ENCODE measurements around the gene TWF2.

- TF ChIP-seq ATF7 (IDR thresholded peaks at IDR 0.05) (no peak), EP300 (IDR thresholded peaks at IDR 0.05; ENCODE audit: low read length) (no peak), L3MBTL2 (IDR thresholded peaks at IDR 0.05) (no peak), HNRNPLL (IDR thresholded peaks at IDR 0.05; ENCODE audit: low read depth, low read length, poor library complexity, severe bottlenecking) (no peak), EZH2 (IDR thresholded peaks at IDR 0.05; ENCODE audit: borderline replicate concordance, low read depth, low read length) (no peak), ZNF436 (CRISPR knock-in tag; IDR thresholded peaks at IDR 0.05) (no peak), SIX5 (IDR thresholded peaks at IDR 0.05; ENCODE audit: borderline replicate concordance in 1 of 2, insufficient read depth in 1 of 2, low read depth in 1 of 2, low read length in 2 of 2) (no peak), SMAD4 (CRISPR knock-in tag; conservative IDR thresholded peaks at IDR 0.05) (no peak), RBM17 (IDR thresholded peaks at IDR 0.05; ENCODE audit: borderline replicate concordance, low read depth, low read length) (no peak), ZNF589 (CRISPR knock-in tag; IDR thresholded peaks at IDR 0.05; ENCODE audit: low read depth) (no peak), HMG20B (CRISPR knock-in tag; IDR thresholded peaks at IDR 0.05) (no peak)
- TF ChIP-seq, protein P1, sequence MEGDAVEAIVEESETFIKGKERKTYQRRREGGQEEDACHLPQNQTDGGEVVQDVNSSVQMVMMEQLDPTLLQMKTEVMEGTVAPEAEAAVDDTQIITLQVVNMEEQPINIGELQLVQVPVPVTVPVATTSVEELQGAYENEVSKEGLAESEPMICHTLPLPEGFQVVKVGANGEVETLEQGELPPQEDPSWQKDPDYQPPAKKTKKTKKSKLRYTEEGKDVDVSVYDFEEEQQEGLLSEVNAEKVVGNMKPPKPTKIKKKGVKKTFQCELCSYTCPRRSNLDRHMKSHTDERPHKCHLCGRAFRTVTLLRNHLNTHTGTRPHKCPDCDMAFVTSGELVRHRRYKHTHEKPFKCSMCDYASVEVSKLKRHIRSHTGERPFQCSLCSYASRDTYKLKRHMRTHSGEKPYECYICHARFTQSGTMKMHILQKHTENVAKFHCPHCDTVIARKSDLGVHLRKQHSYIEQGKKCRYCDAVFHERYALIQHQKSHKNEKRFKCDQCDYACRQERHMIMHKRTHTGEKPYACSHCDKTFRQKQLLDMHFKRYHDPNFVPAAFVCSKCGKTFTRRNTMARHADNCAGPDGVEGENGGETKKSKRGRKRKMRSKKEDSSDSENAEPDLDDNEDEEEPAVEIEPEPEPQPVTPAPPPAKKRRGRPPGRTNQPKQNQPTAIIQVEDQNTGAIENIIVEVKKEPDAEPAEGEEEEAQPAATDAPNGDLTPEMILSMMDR (IDR thresholded peaks at IDR 0.05 in 2 of 3, conservative IDR thresholded peaks at IDR 0.05 in 1 of 3; ENCODE audit: insufficient read depth in 2 of 3, low read depth in 1 of 3, low read length in 3 of 3): no peak
Measured at GRCh38 chr3:52223449-52224408, 15.2 kb downstream of the TWF2 start.

Data from K562 (cell line).